ENCODE data around the gene MRPL39.

DNA sequence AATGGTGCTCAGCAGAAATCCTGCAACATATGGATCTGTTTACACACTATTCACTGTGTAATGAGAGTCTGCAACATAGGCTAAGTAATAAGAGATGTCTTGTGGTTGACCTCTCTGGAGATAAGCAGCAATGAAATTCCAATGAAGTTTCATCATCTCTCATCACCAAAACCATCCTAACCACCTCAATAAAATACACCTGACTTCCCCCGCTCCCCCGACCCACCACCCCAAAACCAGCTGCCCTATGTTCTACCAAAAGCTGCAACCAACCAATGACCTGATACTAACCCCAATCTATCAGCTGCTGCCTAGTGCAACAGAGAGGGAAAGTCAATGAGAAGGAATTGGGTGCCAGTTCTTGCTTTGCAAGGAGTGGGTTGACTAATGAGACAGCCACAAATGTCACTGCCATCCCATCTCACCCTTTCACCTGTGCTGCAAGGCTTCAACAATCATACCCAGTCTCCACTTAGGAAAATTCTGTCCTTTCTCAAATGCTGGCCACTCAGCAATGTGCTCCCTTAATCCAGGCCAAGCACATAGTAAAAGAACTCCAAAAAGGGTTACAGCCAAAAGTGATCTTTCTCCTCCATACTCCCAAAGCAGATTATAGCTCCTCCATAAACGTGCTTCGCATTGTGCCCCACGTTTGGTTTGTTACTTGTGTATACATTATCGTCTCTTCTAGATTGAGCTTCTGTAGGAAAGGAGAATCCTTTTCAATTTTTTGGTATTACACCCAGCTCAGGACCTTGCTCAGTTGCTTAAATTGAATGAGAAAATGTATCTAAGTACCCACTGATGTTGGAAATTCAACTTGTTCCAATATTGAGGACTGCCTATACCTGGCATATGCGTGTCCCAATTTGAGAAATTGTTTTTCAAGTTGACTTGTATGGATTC, 29.0 kb downstream of the MRPL39 start:
- TF ChIP-seq RAD21 (conservative IDR thresholded peaks at IDR 0.05) = no peak
- TF ChIP-seq CTCF (IDR thresholded peaks at IDR 0.05; ENCODE audit: poor library complexity, severe bottlenecking) = no peak
- TF ChIP-seq MXI1 (conservative IDR thresholded peaks at IDR 0.05; ENCODE audit: poor library complexity, severe bottlenecking) = no peak
- TF ChIP-seq EP300 (conservative IDR thresholded peaks at IDR 0.05; ENCODE audit: poor library complexity, severe bottlenecking) = no peak
- TF ChIP-seq REST (IDR thresholded peaks at IDR 0.05; ENCODE audit: borderline replicate concordance) = no peak
- TF ChIP-seq POLR2AphosphoS5 (IDR thresholded peaks at IDR 0.05) = no peak
- TF ChIP-seq EZH2 (IDR thresholded peaks at IDR 0.05; ENCODE audit: borderline replicate concordance, insufficient read depth, low read length, poor library complexity, severe bottlenecking) = no peak
